HG02623 (cell line): ENCODE results near the gene FOXI1.
"Not testable (repeated sequence)": the region's sequence is repeated elsewhere in the genome, so short reads cannot be mapped to it uniquely, and the experiment has no call there.

Source experiments
- ATAC-seq: cut with Tn5 transposase; IDR thresholded peaks from one replicate; pipeline ENCODE4 v1.9.1; 2021; ENCODE audit warnings: moderate library complexity; ENCODE audit not compliant: unreplicated experiment

FOXI1 gene

GRCh38 chr5:170092455-170093101, 13.1 kb upstream of the FOXI1 start:
- no peak for ATAC-seq

- ATAC-seq: not testable (repeated sequence)
These were observed 11.4 kb upstream of the FOXI1 start for GRCh38 chr5:170094329-170094728.

- ATAC-seq: no peak
These were observed 10.1 kb upstream of the FOXI1 start for GRCh38 chr5:170095646-170096045.

- no peak for ATAC-seq
These were observed 7.8 kb upstream of the FOXI1 start for GRCh38 chr5:170097934-170098333.

GRCh38 chr5:170100066-170100943, 5.4 kb upstream of the FOXI1 start:
- no peak for ATAC-seq

GRCh38 chr5:170103447-170103846, 2.2 kb upstream of the FOXI1 start:
- no peak for ATAC-seq

- no peak for ATAC-seq
These were observed 1.4 kb upstream of the FOXI1 start for GRCh38 chr5:170104299-170104698.

GRCh38 chr5:170104710-170105109, 987 bp upstream of the FOXI1 start:
- no peak for ATAC-seq

- no peak for ATAC-seq
These were observed 2.0 kb downstream of the FOXI1 start for GRCh38 chr5:170107674-170108073.

GRCh38 chr5:170108266-170108785, 2.6 kb downstream of the FOXI1 start:
- ATAC-seq: no peak

GRCh38 chr5:170109059-170110031, 3.6 kb downstream of the FOXI1 start:
- ATAC-seq: no peak

GRCh38 chr5:170110403-170111087, 4.8 kb downstream of the FOXI1 start:
- no peak for ATAC-seq

- ATAC-seq: no peak
These were observed 5.5 kb downstream of the FOXI1 start for GRCh38 chr5:170111088-170111785.

GRCh38 chr5:170112876-170113521, 7.3 kb downstream of the FOXI1 start:
- ATAC-seq: no peak

GRCh38 chr5:170113522-170113900, 7.8 kb downstream of the FOXI1 start:
- ATAC-seq: no peak

- no peak for ATAC-seq
These were observed 8.6 kb downstream of the FOXI1 start for GRCh38 chr5:170114271-170114670.

- ATAC-seq: no peak
These were observed 10.2 kb downstream of the FOXI1 start for GRCh38 chr5:170115925-170116324.

GRCh38 chr5:170117736-170118135, 12.0 kb downstream of the FOXI1 start:
- no peak for ATAC-seq

GRCh38 chr5:170120576-170120975, 14.9 kb downstream of the FOXI1 start:
- ATAC-seq: no peak
